ENCODE data around the gene KRTAP10-1. TPM values are rescaled to one million over a fixed set of nuclear protein-coding genes. Genes with fewer than 3 reads are reported as not detected.

Gene KRTAP10-1
- total and polyA plus RNA-seq, 2 donors: not detected

GRCh38 chr21:44494956-44495355 is 45.0 kb downstream of the KRTAP10-1 start:
- Histone ChIP-seq H3K4me1 (ENCODE audit: control insufficient read depth in 2 of 2, insufficient read depth in 2 of 2, low read length in 2 of 2) (no peaks in the 10 kb centered on the region), H3K9me3 (ENCODE audit: control insufficient read depth in 2 of 2, insufficient read depth in 1 of 2, low read length in 1 of 2) (peaks cover 1 to 26% of the 10 kb centered on the region in 2 donors), H3K36me3 (ENCODE audit: control insufficient read depth in 2 of 2, insufficient read depth in 2 of 2, low read length in 1 of 2) (no peaks in the 10 kb centered on the region), H3K4me3 (ENCODE audit: low read length in 2 of 2) (no peak overlapping the region), H3K27ac (ENCODE audit: low read depth in 1 of 2, low read length in 1 of 2) (no peak overlapping the region), H3K27me3 (ENCODE audit: control insufficient read depth in 2 of 2, insufficient read depth in 1 of 2, low read length in 1 of 2) (peaks cover 0 to 19% of the 10 kb centered on the region in 2 donors)
- no peak for DNase-seq (ENCODE audit: low read depth in 6 of 9, low spot score in 9 of 9)
- WGBS: 88% methylated on average over 13 of the region's 13 CpGs

- 97% methylated on average over 17 of the region's 17 CpGs for WGBS
- DNase-seq (ENCODE audit: low read depth in 6 of 9, low spot score in 9 of 9): no peak
- Histone ChIP-seq H3K27ac (ENCODE audit: low read depth in 1 of 2, low read length in 1 of 2) (no peak overlapping the region), H3K36me3 (ENCODE audit: control insufficient read depth in 2 of 2, insufficient read depth in 2 of 2, low read length in 1 of 2) (no peaks in the 10 kb centered on the region), H3K27me3 (ENCODE audit: control insufficient read depth in 2 of 2, insufficient read depth in 1 of 2, low read length in 1 of 2) (peaks cover 0 to 16% of the 10 kb centered on the region in 2 donors), H3K4me1 (ENCODE audit: control insufficient read depth in 2 of 2, insufficient read depth in 2 of 2, low read length in 2 of 2) (no peaks in the 10 kb centered on the region), H3K4me3 (ENCODE audit: low read length in 2 of 2) (no peak overlapping the region), H3K9me3 (ENCODE audit: control insufficient read depth in 2 of 2, insufficient read depth in 1 of 2, low read length in 1 of 2) (peaks cover 1 to 26% of the 10 kb centered on the region in 2 donors)
Measured at GRCh38 chr21:44494418-44494817, 45.6 kb downstream of the KRTAP10-1 start.

GRCh38 chr21:44492567-44493385 is 47.2 kb downstream of the KRTAP10-1 start:
- no peaks in the 10 kb centered on the region for H3K36me3 ChIP-seq (ENCODE audit: control insufficient read depth in 2 of 2, insufficient read depth in 2 of 2, low read length in 1 of 2)
- 95% methylated on average over 9 of the region's 9 CpGs for WGBS
- peaks cover 0 to 13% of the 10 kb centered on the region in 2 donors for H3K27me3 ChIP-seq (ENCODE audit: control insufficient read depth in 2 of 2, insufficient read depth in 1 of 2, low read length in 1 of 2)
- H3K9me3 ChIP-seq (ENCODE audit: control insufficient read depth in 2 of 2, insufficient read depth in 1 of 2, low read length in 1 of 2): peaks cover 1 to 31% of the 10 kb centered on the region in 2 donors
- no peak for DNase-seq (ENCODE audit: low read depth in 6 of 9, low spot score in 9 of 9)
- no peak overlapping the region for H3K4me3 ChIP-seq (ENCODE audit: low read length in 2 of 2)
- H3K4me1 ChIP-seq (ENCODE audit: control insufficient read depth in 2 of 2, insufficient read depth in 2 of 2, low read length in 2 of 2): no peaks in the 10 kb centered on the region
- H3K27ac ChIP-seq (ENCODE audit: low read depth in 1 of 2, low read length in 1 of 2): no peak overlapping the region

GRCh38 chr21:44490816-44491215 is 49.2 kb downstream of the KRTAP10-1 start:
- no peaks in the 10 kb centered on the region for H3K36me3 ChIP-seq (ENCODE audit: control insufficient read depth in 2 of 2, insufficient read depth in 2 of 2, low read length in 1 of 2)
- H3K27ac ChIP-seq (ENCODE audit: low read depth in 1 of 2, low read length in 1 of 2): no peak overlapping the region
- H3K4me1 ChIP-seq (ENCODE audit: control insufficient read depth in 2 of 2, insufficient read depth in 2 of 2, low read length in 2 of 2): peaks cover 7% of the 10 kb centered on the region in 2 donors
- peaks cover 1 to 31% of the 10 kb centered on the region in 2 donors for H3K9me3 ChIP-seq (ENCODE audit: control insufficient read depth in 2 of 2, insufficient read depth in 1 of 2, low read length in 1 of 2)
- WGBS: 95% methylated on average over 9 of the region's 9 CpGs
- H3K27me3 ChIP-seq (ENCODE audit: control insufficient read depth in 2 of 2, insufficient read depth in 1 of 2, low read length in 1 of 2): peaks cover 0 to 5% of the 10 kb centered on the region in 2 donors
- no peak overlapping the region for H3K4me3 ChIP-seq (ENCODE audit: low read length in 2 of 2)
- DNase-seq (ENCODE audit: low read depth in 6 of 9, low spot score in 9 of 9): no peak

GRCh38 chr21:44490405-44490804 is 49.6 kb downstream of the KRTAP10-1 start:
- 97% methylated on average over 19 of the region's 19 CpGs for WGBS
- Histone ChIP-seq H3K27ac (ENCODE audit: low read depth in 1 of 2, low read length in 1 of 2) (no peak overlapping the region), H3K4me3 (ENCODE audit: low read length in 2 of 2) (no peak overlapping the region), H3K27me3 (ENCODE audit: control insufficient read depth in 2 of 2, insufficient read depth in 1 of 2, low read length in 1 of 2) (peaks cover 0 to 7% of the 10 kb centered on the region in 2 donors), H3K4me1 (ENCODE audit: control insufficient read depth in 2 of 2, insufficient read depth in 2 of 2, low read length in 2 of 2) (peaks cover 7 to 11% of the 10 kb centered on the region in 2 donors), H3K9me3 (ENCODE audit: control insufficient read depth in 2 of 2, insufficient read depth in 1 of 2, low read length in 1 of 2) (peaks cover 1 to 31% of the 10 kb centered on the region in 2 donors), H3K36me3 (ENCODE audit: control insufficient read depth in 2 of 2, insufficient read depth in 2 of 2, low read length in 1 of 2) (no peaks in the 10 kb centered on the region)
- DNase-seq (ENCODE audit: low read depth in 6 of 9, low spot score in 9 of 9): no peak

- Histone ChIP-seq H3K4me3 (ENCODE audit: low read length in 2 of 2) (no peak overlapping the region), H3K36me3 (ENCODE audit: control insufficient read depth in 2 of 2, insufficient read depth in 2 of 2, low read length in 1 of 2) (no peaks in the 10 kb centered on the region), H3K4me1 (ENCODE audit: control insufficient read depth in 2 of 2, insufficient read depth in 2 of 2, low read length in 2 of 2) (peaks cover 7 to 12% of the 10 kb centered on the region in 2 donors), H3K9me3 (ENCODE audit: control insufficient read depth in 2 of 2, insufficient read depth in 1 of 2, low read length in 1 of 2) (peaks cover 1 to 31% of the 10 kb centered on the region in 2 donors), H3K27me3 (ENCODE audit: control insufficient read depth in 2 of 2, insufficient read depth in 1 of 2, low read length in 1 of 2) (peaks cover 0 to 8% of the 10 kb centered on the region in 2 donors), H3K27ac (ENCODE audit: low read depth in 1 of 2, low read length in 1 of 2) (no peak overlapping the region)
- no peak for DNase-seq (ENCODE audit: low read depth in 6 of 9, low spot score in 9 of 9)
- WGBS: 48% methylated on average over 7 of the region's 7 CpGs
Measured at GRCh38 chr21:44489962-44490361, 50.0 kb downstream of the KRTAP10-1 start.

Other genes starting within 250 kb of the KRTAP10-1 start
- 49.6 TPM for gene PFKL, start 240.1 kb downstream of the KRTAP10-1 start, total RNA-seq
- 82.7 TPM for gene PFKL, start 240.1 kb downstream of the KRTAP10-1 start, polyA plus RNA-seq
- 15.3 TPM for gene CFAP410, start 200.8 kb downstream of the KRTAP10-1 start, total RNA-seq
- 62.5 TPM for gene CFAP410, start 200.8 kb downstream of the KRTAP10-1 start, polyA plus RNA-seq
- gene TRPM2, start 186.6 kb downstream of the KRTAP10-1 start, total RNA-seq: 2.7 TPM
- gene TRPM2, start 186.6 kb downstream of the KRTAP10-1 start, polyA plus RNA-seq: 9.4 TPM
- gene LRRC3, start 84.7 kb downstream of the KRTAP10-1 start, total RNA-seq: 0.24 TPM
- gene LRRC3, start 84.7 kb downstream of the KRTAP10-1 start, polyA plus RNA-seq: 0.55 TPM
- gene KRTAP10-2, start 11.3 kb upstream of the KRTAP10-1 start, total RNA-seq: not detected
- gene KRTAP10-2, start 11.3 kb upstream of the KRTAP10-1 start, polyA plus RNA-seq: not detected
- gene KRTAP10-3, start 18.6 kb upstream of the KRTAP10-1 start, total RNA-seq: not detected
- not detected for gene KRTAP10-3, start 18.6 kb upstream of the KRTAP10-1 start, polyA plus RNA-seq
- not detected for gene KRTAP10-4, start 33.5 kb upstream of the KRTAP10-1 start, total RNA-seq
- gene KRTAP10-4, start 33.5 kb upstream of the KRTAP10-1 start, polyA plus RNA-seq: not detected
- gene KRTAP10-5, start 40.4 kb upstream of the KRTAP10-1 start, total RNA-seq: not detected
- gene KRTAP10-5, start 40.4 kb upstream of the KRTAP10-1 start, polyA plus RNA-seq: not detected
- gene KRTAP10-6, start 52.3 kb upstream of the KRTAP10-1 start, total RNA-seq: not detected
- not detected for gene KRTAP10-6, start 52.3 kb upstream of the KRTAP10-1 start, polyA plus RNA-seq
- not detected for gene KRTAP10-7, start 60.4 kb upstream of the KRTAP10-1 start, total RNA-seq
- gene KRTAP10-7, start 60.4 kb upstream of the KRTAP10-1 start, polyA plus RNA-seq: not detected
- not detected for gene KRTAP10-8, start 71.9 kb upstream of the KRTAP10-1 start, total RNA-seq
- not detected for gene KRTAP10-8, start 71.9 kb upstream of the KRTAP10-1 start, polyA plus RNA-seq
- not detected for gene KRTAP10-9, start 86.9 kb upstream of the KRTAP10-1 start, total RNA-seq
- not detected for gene KRTAP10-9, start 86.9 kb upstream of the KRTAP10-1 start, polyA plus RNA-seq
- gene KRTAP10-10, start 97.2 kb upstream of the KRTAP10-1 start, total RNA-seq: not detected
- not detected for gene KRTAP10-10, start 97.2 kb upstream of the KRTAP10-1 start, polyA plus RNA-seq
- not detected for gene KRTAP10-11, start 106.2 kb upstream of the KRTAP10-1 start, total RNA-seq
- gene KRTAP10-11, start 106.2 kb upstream of the KRTAP10-1 start, polyA plus RNA-seq: not detected
- gene KRTAP12-4, start 114.5 kb upstream of the KRTAP10-1 start, total RNA-seq: not detected
- not detected for gene KRTAP12-4, start 114.5 kb upstream of the KRTAP10-1 start, polyA plus RNA-seq
- gene KRTAP12-3, start 117.7 kb upstream of the KRTAP10-1 start, total RNA-seq: not detected
- gene KRTAP12-3, start 117.7 kb upstream of the KRTAP10-1 start, polyA plus RNA-seq: not detected
- not detected for gene KRTAP12-2, start 126.7 kb upstream of the KRTAP10-1 start, total RNA-seq
- gene KRTAP12-2, start 126.7 kb upstream of the KRTAP10-1 start, polyA plus RNA-seq: not detected
- not detected for gene KRTAP12-1, start 142.0 kb upstream of the KRTAP10-1 start, total RNA-seq
- not detected for gene KRTAP12-1, start 142.0 kb upstream of the KRTAP10-1 start, polyA plus RNA-seq
- gene KRTAP10-12, start 157.0 kb upstream of the KRTAP10-1 start, total RNA-seq: not detected
- not detected for gene KRTAP10-12, start 157.0 kb upstream of the KRTAP10-1 start, polyA plus RNA-seq
- gene TSPEAR, start 171.4 kb upstream of the KRTAP10-1 start, total RNA-seq: 0.38 TPM
- 0.07 TPM for gene TSPEAR, start 171.4 kb upstream of the KRTAP10-1 start, polyA plus RNA-seq